Activated CD8-positive, alpha-beta memory T cell treated with anti-CD3 and anti-CD28 coated beads for 36 hours (primary cell): Measurements from ENCODE around the gene SFMBT2. TPM values are rescaled to one million over a fixed set of nuclear protein-coding genes. Genes with fewer than 3 reads are reported as not detected.

ENCODE experiments used
- CTCF ChIA-PET: fragments of 350-600 bp; sonication (Branson Sonifier 250); formaldehyde crosslinking; loops from one replicate; lab custom pipeline; 2021; ENCODE audit warnings: antibody characterized with exemption; lab: Charles Lee
- POLR2A ChIA-PET: fragments of 350-600 bp; sonication (Branson Sonifier 250); formaldehyde crosslinking; loops from one replicate; lab custom pipeline; 2021; ENCODE audit warnings: antibody characterized with exemption; lab: Charles Lee
- total RNA-seq, 2 experiments: library from RNA; stranded (reverse); gene quantifications; one replicate each; pipeline ENCODE4 v1.2.3, GENCODE V29; 2021

The SFMBT2 gene
- total RNA-seq, 2 experiments from 2014 or later: 22.6 to 23.0 TPM

- CTCF ChIA-PET: interaction anchor here (1.5 kb wide), 1 partner anchor 43 kb away, joined by 3 read pairs; no protein-coding TSS in a partner anchor
These were observed 60.2 kb downstream of the SFMBT2 start for GRCh38 chr10:7350541-7351195.

GRCh38 chr10:7345717-7346116 is 65.1 kb downstream of the SFMBT2 start:
- POLR2A ChIA-PET: interaction anchor here (0.6 kb wide), 1 partner anchor 158 kb away, joined by 3 read pairs; no protein-coding TSS in a partner anchor
- CTCF ChIA-PET: interaction anchor here (0.6 kb wide), 2 partner anchors 35 to 70 kb away, joined by 3 to 4 read pairs; no protein-coding TSS in a partner anchor

More at GRCh38 chr10:7350541-7351195, 60.2 kb downstream of the SFMBT2 start:
- POLR2A ChIA-PET: no interaction called here

GRCh38 chr10:7343040-7343439 is 67.8 kb downstream of the SFMBT2 start:
- POLR2A ChIA-PET: no interaction called here
- CTCF ChIA-PET: no interaction called here

DNA sequence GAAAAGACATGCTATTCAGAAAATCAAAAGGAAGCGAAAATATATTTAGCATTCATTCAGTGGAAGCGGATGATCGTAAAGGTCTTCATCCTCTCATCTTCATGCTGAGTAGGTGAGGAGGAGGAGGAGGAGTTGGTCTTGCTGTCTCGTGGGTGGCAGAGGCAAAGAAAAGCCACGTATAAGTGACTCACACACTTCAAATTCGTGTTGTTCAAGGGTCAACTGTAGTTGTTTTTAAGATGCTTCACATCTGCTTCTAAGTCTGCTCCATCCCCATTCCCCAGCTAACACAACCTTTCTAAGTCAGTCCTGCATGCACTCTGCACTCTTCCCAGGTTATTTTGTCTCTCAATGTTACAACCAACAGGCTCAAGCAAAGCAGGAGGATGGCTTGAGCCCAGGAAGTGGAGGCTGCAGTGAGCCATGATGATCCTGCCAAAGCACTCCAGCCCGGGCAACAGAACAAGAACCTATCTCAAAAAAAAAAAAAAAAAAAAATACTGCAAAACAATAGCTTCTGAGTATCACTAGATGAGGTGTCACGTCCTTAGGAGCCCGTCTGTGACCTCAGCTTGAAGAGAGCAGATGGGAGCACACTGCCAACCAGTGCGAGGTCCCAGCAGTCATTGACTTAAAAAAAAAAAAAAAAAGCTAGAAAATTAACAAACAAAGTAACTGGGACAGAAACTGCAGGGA is 70.5 kb downstream of the SFMBT2 start:
- ChIA-PET POLR2A (interaction anchor here (0.6 kb wide), 1 partner anchor 37 kb away, joined by 3 read pairs; no protein-coding TSS in a partner anchor), CTCF (interaction anchor here (0.7 kb wide), 1 partner anchor 241 kb away, joined by 4 read pairs; no protein-coding TSS in a partner anchor)

- POLR2A ChIA-PET: interaction anchor here (0.6 kb wide), 1 partner anchor 70 kb away, joined by 8 read pairs; no protein-coding TSS in a partner anchor
These were observed 71.3 kb downstream of the SFMBT2 start for GRCh38 chr10:7339510-7339909.

DNA sequence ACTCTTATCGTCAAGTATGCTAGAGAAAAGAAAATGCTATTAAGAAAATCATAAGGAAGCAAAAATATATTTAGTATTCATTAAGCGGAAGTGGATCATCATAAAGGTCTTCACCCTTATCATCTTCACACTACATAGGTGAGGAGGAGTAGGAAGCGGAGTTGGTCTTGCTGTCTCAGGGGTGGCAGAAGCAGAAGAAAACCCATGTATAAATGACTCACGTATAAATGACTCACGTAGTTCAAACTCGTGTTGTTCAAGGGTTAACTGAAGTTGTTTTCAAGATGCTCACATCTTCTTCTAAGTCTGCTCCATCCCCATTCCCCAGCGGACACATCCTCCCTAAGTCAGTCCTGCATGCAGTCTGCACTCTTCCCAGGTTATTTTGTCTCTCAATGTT is 72.4 kb downstream of the SFMBT2 start:
- CTCF ChIA-PET: no interaction called here
- POLR2A ChIA-PET: no interaction called here

More at GRCh38 chr10:7339510-7339909, 71.3 kb downstream of the SFMBT2 start:
- CTCF ChIA-PET: no interaction called here

- ChIA-PET CTCF (no interaction called here), POLR2A (no interaction called here)
These were observed 73.2 kb downstream of the SFMBT2 start for GRCh38 chr10:7337431-7338171.

DNA sequence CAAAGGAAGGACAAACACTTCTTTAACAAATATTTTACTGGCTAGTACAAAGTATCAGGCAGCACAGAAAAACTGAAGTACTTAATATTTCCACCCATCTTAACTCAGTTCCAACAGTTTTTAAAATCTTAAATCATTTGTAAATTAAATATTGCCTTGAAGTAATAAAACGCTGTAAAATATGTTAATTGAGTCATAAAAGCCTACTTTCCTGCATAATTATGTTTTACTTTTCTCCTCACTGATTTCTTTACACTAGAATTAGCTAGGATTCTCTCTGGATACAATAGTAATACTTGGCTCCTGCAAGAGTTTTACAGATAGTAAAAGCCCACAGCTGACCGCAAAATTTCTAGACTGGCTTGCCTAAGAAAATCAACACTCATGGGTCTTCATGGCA is 74.9 kb downstream of the SFMBT2 start:
- CTCF ChIA-PET: no interaction called here
- POLR2A ChIA-PET: no interaction called here

- ChIA-PET POLR2A (no interaction called here), CTCF (interaction anchor here (0.7 kb wide), 1 partner anchor 46 kb away, joined by 4 read pairs; no protein-coding TSS in a partner anchor)
These were observed 76.2 kb downstream of the SFMBT2 start for GRCh38 chr10:7334642-7334964.

DNA sequence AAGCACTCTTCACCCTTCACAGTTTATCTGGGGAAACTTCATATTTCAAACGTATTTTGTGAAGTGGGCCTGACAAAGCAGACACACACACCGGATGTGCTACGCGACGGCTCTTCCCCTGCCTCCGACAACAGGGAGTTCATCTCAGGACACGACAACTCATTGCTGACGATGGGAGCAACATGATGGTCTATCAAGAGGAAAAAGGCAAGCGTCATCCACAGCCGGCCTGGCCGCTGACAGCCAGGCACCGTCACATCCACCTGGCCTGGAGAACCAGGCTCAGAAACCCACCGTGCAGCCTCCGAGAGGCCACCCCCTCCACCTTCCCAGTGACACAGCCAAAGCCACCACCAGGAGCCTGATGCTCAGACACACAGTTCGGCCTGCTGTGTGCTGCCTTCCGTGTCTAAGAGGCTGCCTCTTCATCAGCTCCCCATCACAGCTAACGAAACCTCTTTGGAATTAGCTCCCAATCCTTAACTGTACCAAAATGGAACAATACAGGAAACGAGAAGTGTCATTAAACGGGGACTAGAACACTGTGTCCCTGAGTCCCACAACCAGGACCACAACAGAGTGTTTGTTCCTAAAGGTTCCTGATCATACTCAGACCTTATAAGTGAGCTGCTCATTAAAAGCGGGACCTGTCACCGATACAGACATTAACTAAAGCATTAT is 76.7 kb downstream of the SFMBT2 start:
- ChIA-PET CTCF (no interaction called here), POLR2A (no interaction called here)

DNA sequence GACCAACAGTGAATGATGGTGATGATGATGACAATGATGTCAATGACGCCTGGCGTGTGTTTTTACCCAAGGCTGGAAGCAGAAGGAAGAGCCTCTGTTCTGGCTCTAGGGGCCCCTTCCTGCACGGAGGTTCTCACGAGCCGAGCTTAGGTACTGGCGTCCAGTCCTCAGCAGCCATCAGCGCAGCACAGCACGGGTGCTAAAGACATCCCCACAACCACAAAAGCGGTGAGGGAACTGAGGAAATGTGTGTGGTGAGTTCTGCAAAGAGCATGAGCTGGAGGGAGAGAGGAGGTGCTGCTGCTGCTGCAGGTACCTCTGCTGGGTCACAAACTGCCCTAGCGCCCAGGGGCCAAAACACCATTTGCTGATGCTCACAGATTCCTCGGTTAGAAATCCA is 81.6 kb downstream of the SFMBT2 start:
- POLR2A ChIA-PET: no interaction called here
- CTCF ChIA-PET: no interaction called here

DNA sequence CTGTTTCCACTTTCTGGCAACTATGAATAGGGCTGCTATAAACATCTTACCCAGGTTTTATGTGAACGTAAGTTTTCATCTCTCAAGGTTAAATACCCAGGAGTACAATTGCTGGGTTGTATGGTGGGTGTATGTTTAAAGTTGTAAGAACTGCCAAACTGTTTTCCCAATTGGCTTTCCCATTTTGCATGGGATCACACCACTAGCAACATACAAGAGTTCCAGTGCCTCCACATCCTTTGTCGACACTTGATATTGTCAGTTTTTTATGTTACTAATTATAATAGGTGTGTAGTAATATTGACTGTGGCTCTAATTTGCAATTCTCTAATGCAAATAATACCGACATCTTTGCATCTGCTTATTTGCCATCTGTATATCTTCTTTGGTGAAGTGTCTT is 82.9 kb downstream of the SFMBT2 start:
- ChIA-PET CTCF (no interaction called here), POLR2A (no interaction called here)

DNA sequence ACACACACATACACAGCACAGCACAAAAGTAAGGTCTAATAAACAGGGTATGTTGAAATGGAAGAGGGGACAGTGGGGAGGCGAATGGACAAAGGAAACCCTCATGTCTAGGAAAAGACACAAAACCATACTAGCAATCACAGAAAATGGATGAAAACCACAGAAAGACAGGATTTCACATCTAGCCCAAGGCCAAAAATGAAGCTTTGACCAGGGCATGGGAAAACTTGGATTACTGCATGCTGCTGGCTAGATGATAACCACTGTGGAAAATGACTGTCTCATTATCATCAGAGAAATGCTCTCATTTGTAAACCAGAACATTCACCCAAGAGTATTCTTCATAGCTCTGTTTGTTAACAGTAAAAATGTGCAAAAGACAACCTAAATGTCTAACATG is 88.2 kb downstream of the SFMBT2 start:
- ChIA-PET CTCF (no interaction called here), POLR2A (no interaction called here)

GRCh38 chr10:7320072-7320471 is 90.8 kb downstream of the SFMBT2 start:
- ChIA-PET POLR2A (no interaction called here), CTCF (no interaction called here)

DNA sequence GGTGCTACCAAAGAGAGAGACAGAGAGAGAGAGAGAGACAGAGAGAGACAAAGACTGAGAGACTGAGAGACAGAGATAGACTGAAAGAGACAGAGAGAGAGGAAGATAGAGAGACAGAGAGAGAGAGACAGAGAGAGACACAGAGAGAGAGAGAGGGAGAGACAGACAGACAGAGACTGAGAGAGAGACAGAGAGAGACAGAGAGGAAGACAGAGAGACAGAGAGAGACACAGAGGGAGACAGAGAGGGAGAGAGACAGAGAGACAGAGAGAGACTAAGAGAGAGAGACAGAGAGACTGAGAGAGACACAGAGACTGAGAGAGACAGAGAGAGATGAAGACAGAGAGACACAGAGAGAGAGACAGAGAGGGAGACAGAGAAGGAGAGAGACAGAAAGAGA is 91.2 kb downstream of the SFMBT2 start:
- POLR2A ChIA-PET: no interaction called here
- CTCF ChIA-PET: no interaction called here

DNA sequence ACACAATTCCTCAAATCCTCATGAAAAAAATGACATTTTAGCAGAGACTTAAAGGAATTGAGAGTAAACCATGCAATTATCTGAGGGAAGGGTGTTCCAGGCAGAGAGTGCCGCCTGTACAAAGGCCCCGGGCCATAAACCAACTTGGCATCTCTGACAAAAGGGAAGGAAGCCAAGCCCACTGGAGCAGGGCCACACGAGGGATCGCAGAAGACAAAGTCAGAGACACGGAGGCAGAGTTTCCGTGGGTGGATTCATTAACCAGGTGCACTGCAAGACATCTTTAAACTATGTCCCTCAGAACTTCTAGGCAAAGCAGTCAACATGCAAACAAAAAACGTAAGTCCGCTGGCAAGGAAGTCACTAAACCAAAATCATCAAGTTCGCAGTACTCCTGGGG is 92.0 kb downstream of the SFMBT2 start:
- CTCF ChIA-PET: no interaction called here
- POLR2A ChIA-PET: no interaction called here

GRCh38 chr10:7317786-7318446 is 92.9 kb downstream of the SFMBT2 start:
- ChIA-PET POLR2A (no interaction called here), CTCF (no interaction called here)

GRCh38 chr10:7316839-7317238 is 94.0 kb downstream of the SFMBT2 start:
- POLR2A ChIA-PET: no interaction called here
- CTCF ChIA-PET: no interaction called here

GRCh38 chr10:7315906-7316305 is 94.9 kb downstream of the SFMBT2 start:
- ChIA-PET CTCF (no interaction called here), POLR2A (no interaction called here)
